ENCODE measurements around the gene MRTFB.

Gene MRTFB

GRCh38 chr16:14302399-14303181, 231.5 kb downstream of the MRTFB start:
- H3K36me3 ChIP-seq (ENCODE audit: control insufficient read depth, insufficient read depth, low read length), result no peaks in the 10 kb centered on the region
- peaks cover 28% of the 10 kb centered on the region for H3K4me1 ChIP-seq (ENCODE audit: control insufficient read depth, insufficient read depth, low read length, poor library complexity, severe bottlenecking)
- WGBS, 2 experiments (ENCODE audit: insufficient coverage in 2 of 2), result 0% methylated on average over 31 to 39 of the region's 86 CpGs
- no peaks in the 10 kb centered on the region for H3K9me3 ChIP-seq (ENCODE audit: control insufficient read depth, low read length)
- no peak overlapping the region for H3K27ac ChIP-seq (ENCODE audit: low read depth, low read length, severe bottlenecking)
- H3K4me3 ChIP-seq (ENCODE audit: extremely low read depth, insufficient read depth, low read length, poor library complexity, severe bottlenecking), result peak overlapping the region; percentile 98

DNA sequence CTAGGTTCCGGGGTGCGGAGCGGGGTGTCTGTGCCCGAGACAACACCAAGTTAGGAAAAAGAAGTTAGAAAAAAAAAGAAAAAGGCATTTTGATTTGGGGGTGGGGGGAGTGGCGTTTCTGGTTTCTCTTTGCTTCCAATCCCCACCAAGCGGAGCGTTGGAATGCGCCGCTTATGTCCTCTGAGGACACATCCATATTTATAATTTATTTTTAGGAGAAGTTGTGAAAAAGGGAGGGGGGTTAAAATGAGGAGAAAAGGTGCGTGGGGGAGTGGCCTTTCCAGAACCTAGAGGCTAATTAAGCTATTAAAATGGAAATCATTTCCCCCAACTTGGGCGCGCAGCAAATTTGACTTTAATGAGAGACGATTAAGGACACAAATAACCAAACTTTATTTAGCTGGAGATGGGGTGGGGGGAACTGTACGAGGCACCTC, 232.1 kb downstream of the MRTFB start:
- H3K36me3 ChIP-seq (ENCODE audit: control insufficient read depth, insufficient read depth, low read length), result no peaks in the 10 kb centered on the region
- 0% methylated on average over 1 to 4 of the region's 14 CpGs for WGBS, 2 experiments (ENCODE audit: insufficient coverage in 2 of 2)
- H3K27ac ChIP-seq (ENCODE audit: low read depth, low read length, severe bottlenecking), result no peak overlapping the region
- H3K4me3 ChIP-seq (ENCODE audit: extremely low read depth, insufficient read depth, low read length, poor library complexity, severe bottlenecking), result peak overlapping the region; percentile 98
- peaks cover 34% of the 10 kb centered on the region for H3K4me1 ChIP-seq (ENCODE audit: control insufficient read depth, insufficient read depth, low read length, poor library complexity, severe bottlenecking)
- no peaks in the 10 kb centered on the region for H3K9me3 ChIP-seq (ENCODE audit: control insufficient read depth, low read length)

DNA sequence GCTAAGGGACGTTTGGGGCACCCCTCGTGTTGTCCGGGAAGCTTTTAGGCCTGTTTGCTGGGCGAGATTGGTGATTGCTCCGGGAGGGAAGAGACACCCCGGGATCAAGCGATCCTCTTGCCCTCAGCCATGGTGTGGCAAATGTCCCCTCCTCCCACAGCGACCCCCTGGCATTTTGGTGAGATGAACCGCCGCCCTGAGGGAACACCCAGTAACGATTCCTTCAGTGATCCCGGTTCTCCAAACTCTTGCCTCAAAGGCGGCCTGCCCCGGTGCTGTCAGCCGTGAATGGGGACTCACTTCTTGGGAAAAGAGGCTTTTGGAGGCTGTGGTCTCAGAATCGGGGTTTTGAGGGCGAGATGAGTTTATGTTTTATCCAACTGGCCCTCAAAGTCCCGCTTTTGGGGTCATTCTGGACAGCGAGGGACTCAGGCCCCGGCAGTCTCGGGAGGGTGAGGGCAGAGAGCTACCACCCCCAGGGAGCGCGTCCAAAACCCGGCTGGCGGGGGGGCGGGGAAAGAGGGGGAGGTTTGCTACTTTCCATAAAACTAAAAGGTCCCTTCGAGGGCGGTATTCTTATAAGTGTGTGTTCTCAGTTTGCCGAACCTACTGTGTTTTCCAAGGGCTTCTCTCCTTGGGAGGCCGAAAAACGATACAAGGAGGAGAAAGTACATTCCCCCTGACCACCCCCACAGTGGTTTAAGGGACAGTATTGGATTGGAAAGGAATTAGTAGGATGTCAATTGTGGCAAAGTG, 232.7 kb downstream of the MRTFB start:
- Histone ChIP-seq H3K9me3 (ENCODE audit: control insufficient read depth, low read length) (no peaks in the 10 kb centered on the region), H3K36me3 (ENCODE audit: control insufficient read depth, insufficient read depth, low read length) (no peaks in the 10 kb centered on the region), H3K27ac (ENCODE audit: low read depth, low read length, severe bottlenecking) (no peak overlapping the region), H3K4me3 (ENCODE audit: extremely low read depth, insufficient read depth, low read length, poor library complexity, severe bottlenecking) (peak overlapping the region; percentile 98), H3K4me1 (ENCODE audit: control insufficient read depth, insufficient read depth, low read length, poor library complexity, severe bottlenecking) (peaks cover 40% of the 10 kb centered on the region)
- 5% methylated on average over 19 to 21 of the region's 31 CpGs for WGBS, 2 experiments (ENCODE audit: insufficient coverage in 2 of 2)

DNA sequence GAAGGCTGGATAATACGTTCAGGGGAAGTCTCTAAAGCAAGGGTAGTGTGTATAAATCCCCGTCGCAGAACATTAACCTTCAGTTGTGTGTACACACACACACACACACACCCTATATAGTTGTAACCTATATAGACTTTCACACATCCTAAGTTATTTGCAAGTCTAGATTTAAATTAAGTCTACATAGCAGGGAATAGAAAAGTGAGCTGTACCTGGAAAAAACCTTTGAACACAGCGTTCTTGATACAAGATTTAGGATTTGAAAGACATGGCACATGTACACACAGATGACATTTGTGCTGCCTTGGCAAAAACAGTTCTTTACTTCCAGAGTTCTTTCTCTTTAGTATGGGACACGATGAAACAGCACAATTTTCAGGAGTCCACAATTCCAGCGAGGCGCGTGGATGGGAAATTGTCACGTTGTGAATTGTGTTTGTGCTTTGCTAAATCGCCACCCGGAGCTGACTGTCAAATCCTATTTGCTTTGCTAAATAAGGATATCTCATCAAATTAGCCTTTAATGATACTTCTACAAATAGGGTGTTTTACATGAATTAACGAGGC, 233.9 kb downstream of the MRTFB start:
- Histone ChIP-seq H3K36me3 (ENCODE audit: control insufficient read depth, insufficient read depth, low read length) (no peaks in the 10 kb centered on the region), H3K4me3 (ENCODE audit: extremely low read depth, insufficient read depth, low read length, poor library complexity, severe bottlenecking) (no peak overlapping the region), H3K9me3 (ENCODE audit: control insufficient read depth, low read length) (no peaks in the 10 kb centered on the region), H3K4me1 (ENCODE audit: control insufficient read depth, insufficient read depth, low read length, poor library complexity, severe bottlenecking) (peaks cover 51% of the 10 kb centered on the region), H3K27ac (ENCODE audit: low read depth, low read length, severe bottlenecking) (peak overlapping the region; percentile 5)
- WGBS, 2 experiments (ENCODE audit: insufficient coverage in 2 of 2), result 81 to 88% methylated on average over 6 to 7 of the region's 12 CpGs

DNA sequence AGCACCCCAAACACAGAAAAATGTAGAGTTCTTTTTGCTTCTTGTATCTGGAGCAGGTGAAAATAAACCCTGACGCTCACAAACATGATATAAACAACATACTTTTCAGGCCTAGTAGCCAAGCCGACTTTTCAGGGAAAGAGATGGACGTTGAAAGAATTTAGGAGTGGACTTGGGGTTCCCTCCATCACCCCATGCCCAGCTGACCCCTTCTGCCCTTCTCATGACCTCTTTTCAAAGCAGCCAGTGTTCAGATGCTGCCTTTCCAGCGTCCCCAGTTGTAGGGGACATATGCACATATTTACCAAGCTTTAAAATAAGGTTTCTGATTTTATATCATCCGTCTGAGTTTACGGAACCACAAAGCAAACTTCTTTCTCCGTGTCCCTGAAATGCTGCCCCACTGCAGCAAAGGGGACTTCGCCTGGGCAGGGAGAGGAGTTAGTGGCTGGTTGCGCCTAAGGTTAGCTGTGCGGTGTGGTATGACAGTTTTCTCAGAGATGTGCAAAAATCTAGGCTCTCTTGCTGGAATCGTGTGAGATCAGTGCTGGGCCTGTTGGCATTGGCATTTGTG, 235.5 kb downstream of the MRTFB start:
- Histone ChIP-seq H3K9me3 (ENCODE audit: control insufficient read depth, low read length) (no peaks in the 10 kb centered on the region), H3K27ac (ENCODE audit: low read depth, low read length, severe bottlenecking) (peak overlapping the region; percentile 5), H3K4me1 (ENCODE audit: control insufficient read depth, insufficient read depth, low read length, poor library complexity, severe bottlenecking) (peaks cover 57% of the 10 kb centered on the region), H3K36me3 (ENCODE audit: control insufficient read depth, insufficient read depth, low read length) (no peaks in the 10 kb centered on the region), H3K4me3 (ENCODE audit: extremely low read depth, insufficient read depth, low read length, poor library complexity, severe bottlenecking) (no peak overlapping the region)
- WGBS, 2 experiments (ENCODE audit: insufficient coverage in 2 of 2), result 82 to 87% methylated on average over 6 to 8 of the region's 11 CpGs

- Histone ChIP-seq H3K9me3 (ENCODE audit: control insufficient read depth, low read length) (no peaks in the 10 kb centered on the region), H3K27ac (ENCODE audit: low read depth, low read length, severe bottlenecking) (peak overlapping the region; percentile 5), H3K4me1 (ENCODE audit: control insufficient read depth, insufficient read depth, low read length, poor library complexity, severe bottlenecking) (peaks cover 57% of the 10 kb centered on the region), H3K4me3 (ENCODE audit: extremely low read depth, insufficient read depth, low read length, poor library complexity, severe bottlenecking) (no peak overlapping the region), H3K36me3 (ENCODE audit: control insufficient read depth, insufficient read depth, low read length) (no peaks in the 10 kb centered on the region)
- WGBS, 2 experiments (ENCODE audit: insufficient coverage in 2 of 2), result 67 to 77% methylated on average over 8 to 9 of the region's 10 CpGs
Measured at GRCh38 chr16:14307059-14307526, 236.0 kb downstream of the MRTFB start.

DNA sequence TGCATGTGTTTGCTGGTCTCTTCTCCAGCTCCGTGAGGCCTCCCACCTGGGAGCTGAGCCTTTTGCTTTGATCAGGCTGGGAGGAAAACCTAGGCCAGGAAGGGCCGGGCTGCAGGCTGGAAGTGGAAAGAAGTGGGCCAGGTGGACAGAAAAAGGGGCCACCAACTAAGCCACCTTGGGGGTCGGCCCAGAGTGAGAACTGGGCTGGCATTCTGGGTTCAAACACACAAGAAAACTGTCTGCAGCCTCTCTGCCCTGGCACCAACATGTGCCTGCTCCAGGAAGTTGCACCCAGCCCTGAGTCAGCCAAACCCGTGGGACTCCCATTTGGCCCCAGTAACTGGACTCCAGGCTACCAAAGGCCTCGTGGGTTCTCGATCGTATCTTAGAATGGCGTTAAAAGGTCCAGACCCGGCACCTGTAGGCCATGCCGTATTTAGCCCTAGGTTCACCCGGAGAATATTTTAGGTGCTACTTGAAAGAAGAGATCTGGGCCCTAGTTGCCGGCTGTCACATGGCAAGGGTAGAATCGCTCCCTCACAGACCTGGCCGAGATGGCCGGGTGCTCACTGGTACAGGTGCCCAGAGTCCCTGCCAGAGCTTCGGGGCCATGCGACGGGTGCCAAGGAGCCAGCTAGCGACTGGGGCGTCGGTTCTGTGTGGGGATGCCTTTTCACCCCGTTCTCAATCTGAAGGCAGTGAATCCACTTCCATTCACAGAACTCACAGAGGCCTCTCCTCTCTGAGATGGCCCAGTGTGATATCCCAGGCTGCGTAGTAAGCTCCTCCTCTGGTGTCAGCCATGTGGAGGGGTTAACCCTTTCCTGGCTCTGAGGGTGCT, 236.6 kb downstream of the MRTFB start:
- Histone ChIP-seq H3K4me3 (ENCODE audit: extremely low read depth, insufficient read depth, low read length, poor library complexity, severe bottlenecking) (no peak overlapping the region), H3K27ac (ENCODE audit: low read depth, low read length, severe bottlenecking) (no peak overlapping the region), H3K36me3 (ENCODE audit: control insufficient read depth, insufficient read depth, low read length) (no peaks in the 10 kb centered on the region), H3K4me1 (ENCODE audit: control insufficient read depth, insufficient read depth, low read length, poor library complexity, severe bottlenecking) (peaks cover 57% of the 10 kb centered on the region), H3K9me3 (ENCODE audit: control insufficient read depth, low read length) (no peaks in the 10 kb centered on the region)
- WGBS, 2 experiments (ENCODE audit: insufficient coverage in 2 of 2), result 78 to 80% methylated on average over 14 to 21 of the region's 23 CpGs

DNA sequence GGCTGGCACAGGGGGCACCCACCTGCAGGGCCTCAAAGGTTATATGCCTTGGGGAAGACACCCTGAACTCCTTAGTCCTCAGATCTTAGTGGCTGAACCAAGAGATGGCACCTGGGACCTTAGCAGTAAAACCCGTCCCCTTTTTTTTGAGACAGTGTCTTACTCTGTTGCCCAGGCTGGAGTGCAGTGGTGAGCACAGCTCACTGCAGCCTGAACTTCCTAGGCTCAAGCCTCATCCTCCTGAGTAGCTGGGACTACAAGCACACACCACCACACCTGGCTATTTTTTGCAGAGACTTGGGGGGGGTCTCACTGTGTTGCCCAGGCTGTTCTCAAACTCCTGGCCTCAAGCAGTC, 237.2 kb downstream of the MRTFB start:
- WGBS, 2 experiments (ENCODE audit: insufficient coverage in 2 of 2), result 100% methylated on average over 1 of the region's 1 CpG
- H3K4me3 ChIP-seq (ENCODE audit: extremely low read depth, insufficient read depth, low read length, poor library complexity, severe bottlenecking), result no peak overlapping the region
- H3K36me3 ChIP-seq (ENCODE audit: control insufficient read depth, insufficient read depth, low read length), result no peaks in the 10 kb centered on the region
- no peaks in the 10 kb centered on the region for H3K9me3 ChIP-seq (ENCODE audit: control insufficient read depth, low read length)
- H3K27ac ChIP-seq (ENCODE audit: low read depth, low read length, severe bottlenecking), result no peak overlapping the region
- peaks cover 57% of the 10 kb centered on the region for H3K4me1 ChIP-seq (ENCODE audit: control insufficient read depth, insufficient read depth, low read length, poor library complexity, severe bottlenecking)

DNA sequence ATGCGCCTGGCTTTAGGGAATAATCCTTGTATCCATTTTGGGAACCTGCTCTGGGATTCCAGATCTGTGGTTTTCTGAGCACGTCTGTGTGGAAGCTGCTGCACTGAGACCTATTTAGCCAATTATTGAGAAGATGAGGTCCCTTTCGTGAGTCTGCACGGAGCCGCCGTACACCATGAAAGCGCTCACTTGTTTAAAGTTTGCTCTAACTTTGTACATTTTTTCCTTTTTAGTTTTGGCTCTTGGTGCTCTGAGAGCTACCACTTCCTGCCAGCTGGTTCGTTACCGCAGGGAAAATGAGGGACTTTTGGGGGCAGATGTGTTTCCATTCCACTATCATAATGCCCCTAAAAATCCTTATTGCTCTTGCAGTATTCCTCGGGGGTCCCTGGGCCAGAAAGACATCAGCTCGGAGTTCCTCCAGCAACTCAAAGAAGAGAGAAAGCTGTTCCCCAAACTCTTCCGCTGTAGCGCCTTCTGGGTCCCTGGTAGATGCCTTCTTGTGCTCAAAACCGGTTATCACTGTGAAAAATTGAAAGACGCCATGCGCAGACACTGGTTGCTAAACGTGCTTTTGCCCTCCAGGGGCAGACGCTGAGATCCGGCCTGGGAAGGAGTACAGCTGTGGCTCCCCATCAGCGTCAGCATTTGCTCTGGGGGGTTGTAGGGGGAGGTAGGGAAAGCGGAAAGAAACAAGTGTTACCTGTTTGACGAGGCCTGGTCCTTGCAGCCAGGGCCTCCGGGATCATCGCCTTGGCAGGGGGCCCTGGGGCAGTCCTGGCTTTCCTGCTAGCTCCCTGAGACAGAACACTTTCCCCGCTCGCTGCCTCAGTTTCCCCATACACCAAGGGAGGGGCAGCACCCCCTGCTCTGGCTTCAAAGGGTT, 238.1 kb downstream of the MRTFB start:
- no peaks in the 10 kb centered on the region for H3K9me3 ChIP-seq (ENCODE audit: control insufficient read depth, low read length)
- peaks cover 57% of the 10 kb centered on the region for H3K4me1 ChIP-seq (ENCODE audit: control insufficient read depth, insufficient read depth, low read length, poor library complexity, severe bottlenecking)
- H3K36me3 ChIP-seq (ENCODE audit: control insufficient read depth, insufficient read depth, low read length), result no peaks in the 10 kb centered on the region
- peak overlapping the region; percentile 64 for H3K27ac ChIP-seq (ENCODE audit: low read depth, low read length, severe bottlenecking)
- no peak overlapping the region for H3K4me3 ChIP-seq (ENCODE audit: extremely low read depth, insufficient read depth, low read length, poor library complexity, severe bottlenecking)
- WGBS, 2 experiments (ENCODE audit: insufficient coverage in 2 of 2), result 75% methylated on average over 19 to 20 of the region's 26 CpGs

Measured in mesodermal cell (in vitro differentiated cells).